Natural killer cell treated with Interleukin-12 subunit alpha and Interleukin-12 subunit beta and Interleukin-15 and Interleukin-18, amount 100 ng/mL, for 72 hours (primary cell): Measurements from ENCODE around the gene OSTM1. TPM values are rescaled to one million over a fixed set of nuclear protein-coding genes. Genes with fewer than 3 reads are reported as not detected.

Source experiments
- ATAC-seq, 2 donors: fragments of 150-1000 bp; cut with Tn5 transposase in 1 of 2; sonication (Bioruptor Pico), chemical (Tn5 transposase) in 1 of 2; 2 replicates each; pipeline ENCODE4 v1.10.0; 2021
- DNase-seq: peaks from one replicate; pipeline ENCODE4 v3.0.0; 2022; ENCODE audit warnings: low spot score
- H3K27ac Mint-ChIP-seq, 2 donors: 1 replicate in 1 of 2; 2 replicates in 1 of 2; pipeline ENCODE4 v1.8.0; 2022; ENCODE audit warnings: mixed read lengths in 2 of 2, mild to moderate bottlenecking in 1 of 2, moderate library complexity in 1 of 2
- H3K27me3 Mint-ChIP-seq, 2 donors: 1 replicate in 1 of 2; 2 replicates in 1 of 2; pipeline ENCODE4 v1.8.0; 2022; ENCODE audit warnings: mixed read lengths in 2 of 2
- H3K36me3 Mint-ChIP-seq: one replicate; pipeline ENCODE4 v1.8.0; 2022; ENCODE audit warnings: mixed read lengths
- H3K4me1 Mint-ChIP-seq, 2 donors: 1 replicate in 1 of 2; 2 replicates in 1 of 2; pipeline ENCODE4 v1.8.0; 2022; ENCODE audit warnings: low read depth in 2 of 2, mixed read lengths in 2 of 2, mild to moderate bottlenecking in 1 of 2
- H3K4me3 Mint-ChIP-seq: one replicate; pipeline ENCODE4 v1.8.0; 2022; ENCODE audit warnings: mixed read lengths
- H3K9me3 Mint-ChIP-seq: 2 replicates; pipeline ENCODE4 v1.8.0; 2022; ENCODE audit warnings: mixed read lengths
- total RNA-seq, 2 donors: library from RNA; stranded (reverse); gene quantifications; one replicate each; pipeline ENCODE4 v1.2.3, GENCODE V29; 2022

OSTM1 gene
- total RNA-seq, 2 donors from 2014 or later, result 37.7 to 55.6 TPM

GRCh38 chr6:108080010-108080780 lies 5.7 kb upstream of the OSTM1 start:
- no peak for ATAC-seq
- Mint-ChIP-seq H3K36me3 (no peaks in the 10 kb centered on the region), H3K27me3 (peaks cover 26 to 27% of the 10 kb centered on the region in 2 donors), H3K4me3 (no peak overlapping the region), H3K27ac (no peak overlapping the region), H3K4me1 (no peaks in the 10 kb centered on the region), H3K9me3 (no peaks in the 10 kb centered on the region)
- DNase-seq, result no peak

DNA sequence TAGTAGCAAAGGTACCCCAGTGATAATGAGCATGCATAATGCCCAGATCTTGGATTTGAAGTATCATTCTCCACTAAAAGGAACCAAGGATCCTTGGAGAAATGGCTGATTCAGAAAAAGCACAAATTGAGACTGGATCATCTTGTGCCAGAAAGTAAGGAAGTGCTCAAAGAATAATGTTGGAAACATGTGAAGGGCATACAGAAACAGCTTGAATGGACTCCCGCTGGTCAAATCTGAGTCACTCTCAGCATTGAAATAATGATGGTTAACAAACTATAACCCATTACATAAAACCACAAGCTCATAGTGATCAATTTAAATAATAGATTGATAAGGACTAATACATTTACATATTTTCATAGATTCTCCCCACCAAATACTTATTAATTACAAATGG lies 3.6 kb upstream of the OSTM1 start:
- Mint-ChIP-seq H3K9me3 (no peaks in the 10 kb centered on the region), H3K4me3 (no peak overlapping the region), H3K36me3 (no peaks in the 10 kb centered on the region)

DNA sequence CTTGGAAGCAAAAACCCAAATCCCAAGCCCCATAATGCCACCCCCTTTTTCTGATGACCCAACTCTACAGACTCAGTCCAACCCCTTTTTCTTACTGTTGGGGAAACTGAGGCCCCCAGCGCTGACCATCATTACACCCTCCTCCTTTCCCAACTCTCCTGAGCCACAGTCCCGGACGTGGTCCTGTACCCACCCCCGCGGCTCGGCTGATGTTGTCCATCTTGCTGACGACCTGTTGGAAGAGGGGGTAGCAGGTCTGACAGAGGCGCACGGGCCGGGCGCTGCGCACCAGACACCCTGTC lies 533 bp downstream of the OSTM1 start:
- peak overlapping the region; percentile 87 for H3K4me3 Mint-ChIP-seq
- peaks cover 6 to 7% of the 10 kb centered on the region in 2 donors for H3K27me3 Mint-ChIP-seq
- no peaks in the 10 kb centered on the region for H3K36me3 Mint-ChIP-seq
- DNase-seq, result no peak
- H3K4me1 Mint-ChIP-seq, result peaks cover 11 to 13% of the 10 kb centered on the region in 2 donors
- no peaks in the 10 kb centered on the region for H3K9me3 Mint-ChIP-seq
- peak overlapping the region; percentile 58 to 62 for H3K27ac Mint-ChIP-seq
- peak in 1 of 2 donors; percentile 50 for ATAC-seq

More for the DNA sequence above, 3.6 kb upstream of the OSTM1 start:
- Mint-ChIP-seq H3K27me3 (peaks cover 24 to 26% of the 10 kb centered on the region in 2 donors), H3K4me1 (peaks cover 9 to 10% of the 10 kb centered on the region in 2 donors), H3K27ac (no peak overlapping the region)
- DNase-seq (no peak), ATAC-seq (no peak)

DNA sequence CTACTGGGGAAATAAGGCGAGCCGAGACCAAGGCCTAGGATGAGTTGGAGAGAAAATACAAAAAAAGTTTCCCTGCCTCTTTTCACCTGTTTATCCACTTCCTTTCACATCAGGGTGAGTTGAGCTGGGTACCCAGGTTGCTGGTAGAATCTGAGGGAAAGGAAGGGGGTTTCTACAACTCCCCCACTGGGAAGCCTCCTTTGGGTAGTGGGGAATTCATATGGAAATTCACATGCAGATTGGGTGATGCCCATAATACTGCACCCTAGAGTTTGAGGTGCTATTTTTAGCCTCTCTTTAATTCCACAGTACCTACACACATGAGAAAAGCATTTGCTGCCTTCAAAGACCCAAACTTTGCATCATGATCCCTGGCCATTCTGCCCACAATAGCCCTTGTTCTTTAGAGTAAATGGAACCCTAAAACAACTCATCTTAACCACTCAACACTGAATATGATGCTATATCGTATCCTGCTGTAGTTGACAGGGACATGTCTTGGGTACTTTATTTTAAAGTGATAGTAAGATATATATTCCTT lies 2.7 kb downstream of the OSTM1 start:
- H3K4me3 Mint-ChIP-seq, result no peak overlapping the region
- peaks cover 11 to 13% of the 10 kb centered on the region in 2 donors for H3K4me1 Mint-ChIP-seq

DNA sequence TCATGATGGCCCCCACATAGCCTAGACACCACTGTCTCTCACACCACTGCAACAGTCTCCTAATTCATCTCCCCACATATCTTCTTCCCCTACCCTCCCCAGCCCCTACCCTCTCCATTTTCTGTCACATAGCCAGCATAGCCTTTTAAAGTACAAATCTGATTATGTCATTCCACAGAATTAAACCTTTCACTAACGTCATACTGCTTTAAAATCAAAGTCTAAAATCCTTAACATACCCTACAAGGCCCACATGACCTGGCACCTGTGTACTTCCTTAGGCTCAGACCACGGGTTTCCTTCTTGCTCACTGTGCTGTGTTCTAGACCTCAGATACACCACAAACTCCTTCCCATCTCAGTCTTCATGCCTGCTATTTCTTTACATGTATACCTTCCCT lies 5.9 kb downstream of the OSTM1 start:
- DNase-seq (no peak), ATAC-seq (peak; percentile 72 to 86)
- no peak overlapping the region for H3K27ac Mint-ChIP-seq
- peaks cover 6 to 7% of the 10 kb centered on the region in 2 donors for H3K4me1 Mint-ChIP-seq
- H3K27me3 Mint-ChIP-seq, result no peaks in the 10 kb centered on the region
- no peak overlapping the region for H3K4me3 Mint-ChIP-seq
- no peaks in the 10 kb centered on the region for H3K36me3 Mint-ChIP-seq
- no peaks in the 10 kb centered on the region for H3K9me3 Mint-ChIP-seq

More for the DNA sequence above, 2.7 kb downstream of the OSTM1 start:
- peaks cover 0 to under 1% of the 10 kb centered on the region in 2 donors for H3K27me3 Mint-ChIP-seq
- DNase-seq (no peak), ATAC-seq (no peak)
- H3K9me3 Mint-ChIP-seq, result no peaks in the 10 kb centered on the region
- H3K36me3 Mint-ChIP-seq, result no peaks in the 10 kb centered on the region
- H3K27ac Mint-ChIP-seq, result no peak overlapping the region

DNA sequence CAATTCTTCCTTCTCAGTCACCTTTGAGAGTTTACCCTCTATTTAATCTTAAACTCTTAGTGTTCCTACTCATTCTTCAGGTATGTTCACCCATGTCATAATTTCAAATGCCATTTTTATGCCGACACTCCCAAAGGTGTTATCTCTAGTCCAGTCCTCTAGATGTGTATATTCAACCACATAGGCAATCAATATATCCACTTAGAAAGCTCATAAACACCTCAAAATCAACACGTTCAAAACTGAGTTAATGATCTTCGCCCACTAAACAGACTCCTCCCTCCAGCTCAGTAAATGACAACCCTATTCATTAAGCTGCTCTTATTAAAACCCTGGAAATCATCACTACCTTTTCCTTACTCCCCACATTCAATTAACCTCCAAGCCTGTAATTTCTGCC lies 6.4 kb downstream of the OSTM1 start:
- Mint-ChIP-seq H3K36me3 (no peaks in the 10 kb centered on the region), H3K27ac (no peak overlapping the region), H3K4me1 (peaks cover 2 to 3% of the 10 kb centered on the region in 2 donors), H3K4me3 (no peak overlapping the region), H3K9me3 (no peaks in the 10 kb centered on the region), H3K27me3 (no peaks in the 10 kb centered on the region)
- ATAC-seq, result no peak
- no peak for DNase-seq

GRCh38 chr6:108052706-108053105 lies 21.8 kb downstream of the OSTM1 start:
- Mint-ChIP-seq H3K4me1 (peaks cover 0 to 3% of the 10 kb centered on the region in 2 donors), H3K36me3 (peaks cover 10% of the 10 kb centered on the region), H3K9me3 (no peaks in the 10 kb centered on the region), H3K27ac (peak overlapping the region in 1 of 2 donors; percentile 48), H3K4me3 (no peak overlapping the region), H3K27me3 (no peaks in the 10 kb centered on the region)
- ATAC-seq (no peak), DNase-seq (no peak)

DNA sequence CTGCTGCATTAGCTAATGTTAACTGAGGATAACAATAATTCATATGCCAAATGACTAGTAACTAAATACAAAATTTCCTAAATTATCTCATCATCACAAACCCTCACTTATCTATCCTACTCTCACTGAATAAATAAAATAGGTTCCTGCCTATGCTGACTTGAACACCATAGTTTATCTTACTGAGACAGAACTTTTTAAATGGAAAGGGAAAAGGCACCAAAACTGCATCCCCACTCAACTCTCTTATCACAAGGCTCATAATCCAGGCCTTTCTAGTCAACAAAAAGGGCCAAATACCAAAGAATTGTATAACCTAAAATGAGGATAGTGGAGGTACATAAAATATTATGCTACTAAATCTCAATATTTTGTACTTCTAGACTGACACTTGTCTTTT lies 23.1 kb downstream of the OSTM1 start:
- no peak for ATAC-seq
- H3K27me3 Mint-ChIP-seq, result no peaks in the 10 kb centered on the region
- no peak for DNase-seq
- peaks cover 0 to 3% of the 10 kb centered on the region in 2 donors for H3K4me1 Mint-ChIP-seq
- no peak overlapping the region for H3K4me3 Mint-ChIP-seq
- no peaks in the 10 kb centered on the region for H3K9me3 Mint-ChIP-seq
- no peak overlapping the region for H3K27ac Mint-ChIP-seq
- peaks cover 17% of the 10 kb centered on the region for H3K36me3 Mint-ChIP-seq

GRCh38 chr6:108039681-108040080 lies 34.9 kb downstream of the OSTM1 start:
- Mint-ChIP-seq H3K9me3 (no peaks in the 10 kb centered on the region), H3K36me3 (peaks cover 4% of the 10 kb centered on the region), H3K4me3 (no peak overlapping the region), H3K27me3 (no peaks in the 10 kb centered on the region), H3K27ac (no peak overlapping the region), H3K4me1 (peaks cover 5 to 19% of the 10 kb centered on the region in 2 donors)
- DNase-seq (no peak), ATAC-seq (no peak)

DNA sequence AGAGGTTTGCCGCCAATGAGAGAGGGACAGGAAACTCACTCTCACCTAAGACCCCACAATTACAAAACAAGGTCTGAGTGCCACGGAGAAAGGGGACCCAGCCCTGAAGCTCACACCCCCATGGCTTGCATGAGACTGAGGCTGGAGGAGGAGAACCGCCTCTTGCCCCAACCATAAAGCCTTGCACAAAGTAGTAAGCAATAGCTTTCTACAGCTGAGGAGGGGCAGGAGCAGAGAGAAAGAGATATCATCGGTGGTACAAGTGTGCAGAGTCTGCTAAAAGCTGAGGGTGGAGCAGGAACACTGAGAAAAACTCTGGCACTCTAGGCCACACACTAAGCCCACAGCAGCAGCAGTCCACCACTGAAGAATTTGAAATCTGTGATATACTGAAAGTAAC lies 37.7 kb downstream of the OSTM1 start:
- H3K4me1 Mint-ChIP-seq, result peaks cover 5 to 19% of the 10 kb centered on the region in 2 donors
- no peaks in the 10 kb centered on the region for H3K27me3 Mint-ChIP-seq
- H3K27ac Mint-ChIP-seq, result peak overlapping the region in 1 of 2 donors; percentile 36
- peak overlapping the region; percentile 32 for H3K4me3 Mint-ChIP-seq
- peaks cover 9% of the 10 kb centered on the region for H3K36me3 Mint-ChIP-seq
- DNase-seq (no peak), ATAC-seq (peak in 1 of 2 donors; percentile 60)
- no peaks in the 10 kb centered on the region for H3K9me3 Mint-ChIP-seq

- no peak overlapping the region for H3K27ac Mint-ChIP-seq
- H3K36me3 Mint-ChIP-seq, result peaks cover 9% of the 10 kb centered on the region
- no peaks in the 10 kb centered on the region for H3K9me3 Mint-ChIP-seq
- DNase-seq (no peak), ATAC-seq (no peak)
- no peak overlapping the region for H3K4me3 Mint-ChIP-seq
- peaks cover 4 to 12% of the 10 kb centered on the region in 2 donors for H3K4me1 Mint-ChIP-seq
- no peaks in the 10 kb centered on the region for H3K27me3 Mint-ChIP-seq
Measured at GRCh38 chr6:108031968-108032367, 42.6 kb downstream of the OSTM1 start.

GRCh38 chr6:108030211-108030610 lies 44.3 kb downstream of the OSTM1 start:
- no peaks in the 10 kb centered on the region for H3K27me3 Mint-ChIP-seq
- no peak overlapping the region for H3K4me3 Mint-ChIP-seq
- H3K9me3 Mint-ChIP-seq, result no peaks in the 10 kb centered on the region
- no peaks in the 10 kb centered on the region for H3K4me1 Mint-ChIP-seq
- peaks cover 5% of the 10 kb centered on the region for H3K36me3 Mint-ChIP-seq
- no peak for ATAC-seq
- H3K27ac Mint-ChIP-seq, result no peak overlapping the region
- DNase-seq, result no peak

DNA sequence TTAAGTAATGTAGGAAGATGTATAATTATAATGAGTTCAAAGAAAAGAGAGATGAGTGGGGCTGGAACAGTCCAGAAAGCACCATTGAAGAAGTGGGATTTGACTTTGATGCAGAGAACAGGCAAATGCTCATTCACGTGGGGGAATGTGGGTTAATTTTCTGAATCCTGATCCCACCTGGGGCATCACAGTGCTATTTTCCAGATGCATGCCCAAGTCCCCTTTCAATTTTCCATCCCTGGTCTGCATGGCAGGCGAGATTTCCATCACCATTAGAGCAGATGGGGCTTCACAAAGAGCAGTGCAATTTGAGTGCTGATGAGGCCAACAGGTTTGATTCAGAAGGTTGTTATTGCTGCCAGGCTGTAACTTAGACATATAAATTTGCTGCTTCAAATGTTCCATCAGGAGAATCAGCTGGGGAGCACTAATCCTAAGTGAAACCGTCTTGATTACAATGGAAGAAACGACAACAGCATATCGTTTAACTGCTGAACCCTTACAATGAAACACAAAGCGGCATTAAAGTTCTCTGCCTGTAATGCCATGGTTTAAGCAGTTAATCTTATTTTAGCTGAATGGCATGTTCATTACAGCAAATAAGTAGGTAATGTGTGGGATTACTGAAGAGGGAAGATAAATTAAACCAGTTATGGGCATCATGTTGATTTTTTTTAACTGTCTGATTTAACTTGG lies 45.2 kb downstream of the OSTM1 start:
- no peaks in the 10 kb centered on the region for H3K9me3 Mint-ChIP-seq
- DNase-seq, result no peak
- H3K36me3 Mint-ChIP-seq, result peaks cover 5% of the 10 kb centered on the region
- no peaks in the 10 kb centered on the region for H3K4me1 Mint-ChIP-seq
- H3K4me3 Mint-ChIP-seq, result no peak overlapping the region
- no peaks in the 10 kb centered on the region for H3K27me3 Mint-ChIP-seq
- ATAC-seq, result no peak
- H3K27ac Mint-ChIP-seq, result no peak overlapping the region

- H3K27me3 Mint-ChIP-seq, result no peaks in the 10 kb centered on the region
- DNase-seq (no peak), ATAC-seq (no peak)
- no peak overlapping the region for H3K4me3 Mint-ChIP-seq
- H3K27ac Mint-ChIP-seq, result no peak overlapping the region
- no peaks in the 10 kb centered on the region for H3K9me3 Mint-ChIP-seq
- H3K4me1 Mint-ChIP-seq, result no peaks in the 10 kb centered on the region
- no peaks in the 10 kb centered on the region for H3K36me3 Mint-ChIP-seq
Measured at GRCh38 chr6:108027594-108027993, 46.9 kb downstream of the OSTM1 start.
